BE2C (cell line): ENCODE results near the gene KRT4.

Experiments used
- DNase-seq: peaks from one replicate; pipeline ENCODE4 v3.0.0-alpha.2; 2020
- H3K27me3 ChIP-seq: fragments of 250-450 bp; sonication (Bioruptor Pico); 2 replicates; pipeline ENCODE4 v1.5.1; 2020; ENCODE audit warnings: mild to moderate bottlenecking
- H3K36me3 ChIP-seq: fragments of 250-450 bp; sonication (Bioruptor Pico); 2 replicates; pipeline ENCODE4 v1.5.1; 2020; ENCODE audit warnings: mild to moderate bottlenecking
- H3K4me1 ChIP-seq: fragments of 250-450 bp; sonication (Bioruptor Pico); 2 replicates; pipeline ENCODE4 v1.5.1; 2020
- H3K4me3 ChIP-seq: 2 replicates; pipeline ENCODE4 v1.5.1; 2011; ENCODE audit warnings: low read depth, low read length
- H3K9me3 ChIP-seq: fragments of 250-450 bp; sonication (Bioruptor Pico); 2 replicates; pipeline ENCODE4 v1.5.1; 2020
- TF ChIP-seq, protein P1 (sequence below): IDR thresholded peaks from 2 replicates; pipeline ENCODE4 v1.5.1; 2012; ENCODE audit warnings: mild to moderate bottlenecking, low read depth, low read length

KRT4 gene

DNA sequence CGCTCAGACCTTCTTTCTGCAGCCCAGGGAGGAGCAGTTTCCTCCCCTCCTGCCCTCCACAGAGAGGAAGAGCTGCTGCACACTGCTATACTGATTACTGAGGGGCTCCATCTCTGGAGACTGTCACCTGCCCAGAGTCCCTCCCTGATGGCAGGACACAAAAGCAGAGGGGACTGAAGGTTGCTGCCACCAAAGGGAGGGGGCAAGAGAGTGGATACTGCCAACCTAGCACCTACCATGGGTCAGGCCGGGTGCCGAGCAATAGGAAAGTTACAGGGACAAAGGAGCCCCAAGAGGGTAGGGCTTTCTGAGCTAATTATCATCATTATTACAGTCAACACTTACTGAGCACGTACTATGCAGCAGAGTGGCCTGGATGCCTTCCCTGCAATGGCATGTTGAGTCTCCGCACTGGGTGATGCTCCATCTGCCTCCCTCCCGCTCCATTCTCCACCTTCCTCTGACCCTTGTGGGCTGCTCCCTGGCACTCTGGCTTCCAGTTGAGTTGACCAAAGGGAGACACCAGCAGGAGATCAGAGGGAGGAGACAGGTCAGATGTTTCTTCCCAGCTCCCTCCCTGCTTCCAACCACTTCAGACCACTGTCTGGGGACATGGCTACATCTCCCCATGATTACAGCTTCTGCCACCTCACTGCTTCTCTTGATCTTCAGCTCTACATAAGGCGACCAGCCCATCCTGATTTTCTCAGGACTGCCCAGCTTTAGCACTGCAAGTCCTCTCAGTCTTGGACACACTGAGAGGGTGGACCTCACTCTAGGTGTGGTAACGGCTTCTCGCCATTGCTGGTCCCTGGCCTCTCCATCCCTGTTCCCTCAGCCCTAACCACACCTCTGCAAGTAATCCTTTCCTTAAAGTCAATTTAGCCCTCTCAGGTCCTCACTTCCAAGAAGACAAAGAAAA is 22.8 kb upstream of the KRT4 start:
- H3K36me3 ChIP-seq: no peaks in the 10 kb centered on the region
- TF ChIP-seq, protein P1, sequence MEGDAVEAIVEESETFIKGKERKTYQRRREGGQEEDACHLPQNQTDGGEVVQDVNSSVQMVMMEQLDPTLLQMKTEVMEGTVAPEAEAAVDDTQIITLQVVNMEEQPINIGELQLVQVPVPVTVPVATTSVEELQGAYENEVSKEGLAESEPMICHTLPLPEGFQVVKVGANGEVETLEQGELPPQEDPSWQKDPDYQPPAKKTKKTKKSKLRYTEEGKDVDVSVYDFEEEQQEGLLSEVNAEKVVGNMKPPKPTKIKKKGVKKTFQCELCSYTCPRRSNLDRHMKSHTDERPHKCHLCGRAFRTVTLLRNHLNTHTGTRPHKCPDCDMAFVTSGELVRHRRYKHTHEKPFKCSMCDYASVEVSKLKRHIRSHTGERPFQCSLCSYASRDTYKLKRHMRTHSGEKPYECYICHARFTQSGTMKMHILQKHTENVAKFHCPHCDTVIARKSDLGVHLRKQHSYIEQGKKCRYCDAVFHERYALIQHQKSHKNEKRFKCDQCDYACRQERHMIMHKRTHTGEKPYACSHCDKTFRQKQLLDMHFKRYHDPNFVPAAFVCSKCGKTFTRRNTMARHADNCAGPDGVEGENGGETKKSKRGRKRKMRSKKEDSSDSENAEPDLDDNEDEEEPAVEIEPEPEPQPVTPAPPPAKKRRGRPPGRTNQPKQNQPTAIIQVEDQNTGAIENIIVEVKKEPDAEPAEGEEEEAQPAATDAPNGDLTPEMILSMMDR: no peak

DNA sequence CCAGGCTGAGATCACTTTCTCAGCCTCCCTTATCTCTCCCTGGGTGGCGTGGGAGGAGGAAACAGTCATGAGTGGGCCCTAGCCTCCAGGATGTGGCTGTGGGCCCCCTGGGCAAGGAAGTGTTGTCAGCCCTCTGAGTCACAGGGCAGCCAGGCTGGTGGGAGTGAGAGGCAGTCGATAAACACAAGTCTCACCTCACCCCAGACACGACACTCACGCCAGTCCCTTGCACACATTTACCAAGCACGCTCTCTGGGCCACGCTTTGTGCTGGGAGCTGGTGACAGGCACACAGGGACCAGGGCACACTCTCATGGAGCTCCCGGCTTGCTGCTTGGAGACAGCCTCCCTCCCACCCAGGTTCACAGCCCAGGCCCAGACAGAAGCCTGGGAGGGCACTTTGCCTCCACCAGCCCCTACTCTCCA is 22.1 kb upstream of the KRT4 start:
- TF ChIP-seq, protein P1: no peak

More for the DNA sequence above, 22.8 kb upstream of the KRT4 start:
- DNase-seq: no peak
- Histone ChIP-seq H3K4me1 (no peaks in the 10 kb centered on the region), H3K9me3 (no peaks in the 10 kb centered on the region), H3K27me3 (peaks cover 38% of the 10 kb centered on the region), H3K4me3 (no peak overlapping the region)

DNA sequence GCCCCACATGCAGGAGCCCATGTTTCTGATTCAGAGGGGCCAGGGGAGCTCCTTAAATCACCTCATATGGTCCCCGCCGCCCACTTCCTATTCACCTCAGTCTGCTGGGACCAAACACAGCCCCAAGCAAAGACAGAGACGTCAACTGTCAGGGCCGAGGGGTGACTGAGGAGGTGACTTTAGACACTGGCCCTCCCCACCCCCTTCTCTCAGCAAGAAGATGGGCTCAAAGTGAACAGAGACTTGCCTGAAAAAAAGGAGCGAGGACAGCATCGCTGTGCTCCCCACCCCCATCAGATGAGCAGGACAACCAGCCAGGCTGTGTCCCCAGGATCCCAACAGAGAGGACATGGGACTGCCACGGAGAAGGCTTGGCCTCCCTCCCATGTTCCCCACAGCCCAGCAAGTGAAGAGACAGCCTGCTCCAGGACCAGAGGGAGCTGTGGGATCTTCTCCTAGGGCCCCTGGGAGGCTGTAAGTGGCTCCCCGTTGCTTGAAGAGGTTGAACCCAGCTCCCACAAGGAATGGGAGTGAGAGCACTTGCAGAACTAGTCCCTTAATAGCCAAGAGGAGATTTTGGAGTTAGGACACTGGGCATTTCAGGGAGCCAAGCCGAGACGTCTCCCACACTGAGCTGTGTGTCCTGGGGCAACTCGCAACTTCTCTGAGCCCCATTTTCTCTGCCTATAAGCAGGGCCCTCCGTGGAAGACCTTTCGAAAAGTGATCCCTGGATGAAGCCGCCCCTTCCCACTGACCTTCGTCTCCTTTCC is 21.5 kb upstream of the KRT4 start:
- TF ChIP-seq, protein P1: no peak
- Histone ChIP-seq H3K4me3 (no peak overlapping the region), H3K36me3 (no peaks in the 10 kb centered on the region), H3K9me3 (no peaks in the 10 kb centered on the region), H3K27me3 (peaks cover 41% of the 10 kb centered on the region), H3K4me1 (no peaks in the 10 kb centered on the region)
- DNase-seq: no peak

More for the DNA sequence above, 22.1 kb upstream of the KRT4 start:
- Histone ChIP-seq H3K36me3 (no peaks in the 10 kb centered on the region), H3K4me1 (no peaks in the 10 kb centered on the region), H3K4me3 (no peak overlapping the region), H3K9me3 (no peaks in the 10 kb centered on the region), H3K27me3 (peaks cover 41% of the 10 kb centered on the region)
- DNase-seq: no peak

DNA sequence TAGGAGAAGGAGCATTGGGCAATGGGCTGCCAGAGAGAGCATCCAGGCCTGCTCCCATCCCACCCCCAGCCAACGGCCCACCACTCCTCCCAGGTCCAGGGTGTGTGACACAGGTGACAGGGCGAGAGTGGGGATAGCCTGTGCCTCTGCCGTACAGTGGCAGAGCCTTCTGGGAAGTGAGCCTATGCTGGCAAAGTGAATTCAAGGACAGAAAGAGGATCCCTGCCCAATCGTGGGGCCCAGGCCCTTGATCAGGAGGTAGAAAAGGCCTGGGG is 20.7 kb upstream of the KRT4 start:
- Histone ChIP-seq H3K9me3 (no peaks in the 10 kb centered on the region), H3K4me3 (no peak overlapping the region), H3K36me3 (no peaks in the 10 kb centered on the region), H3K4me1 (no peaks in the 10 kb centered on the region), H3K27me3 (peaks cover 36% of the 10 kb centered on the region)
- TF ChIP-seq, protein P1: no peak
- DNase-seq: no peak

DNA sequence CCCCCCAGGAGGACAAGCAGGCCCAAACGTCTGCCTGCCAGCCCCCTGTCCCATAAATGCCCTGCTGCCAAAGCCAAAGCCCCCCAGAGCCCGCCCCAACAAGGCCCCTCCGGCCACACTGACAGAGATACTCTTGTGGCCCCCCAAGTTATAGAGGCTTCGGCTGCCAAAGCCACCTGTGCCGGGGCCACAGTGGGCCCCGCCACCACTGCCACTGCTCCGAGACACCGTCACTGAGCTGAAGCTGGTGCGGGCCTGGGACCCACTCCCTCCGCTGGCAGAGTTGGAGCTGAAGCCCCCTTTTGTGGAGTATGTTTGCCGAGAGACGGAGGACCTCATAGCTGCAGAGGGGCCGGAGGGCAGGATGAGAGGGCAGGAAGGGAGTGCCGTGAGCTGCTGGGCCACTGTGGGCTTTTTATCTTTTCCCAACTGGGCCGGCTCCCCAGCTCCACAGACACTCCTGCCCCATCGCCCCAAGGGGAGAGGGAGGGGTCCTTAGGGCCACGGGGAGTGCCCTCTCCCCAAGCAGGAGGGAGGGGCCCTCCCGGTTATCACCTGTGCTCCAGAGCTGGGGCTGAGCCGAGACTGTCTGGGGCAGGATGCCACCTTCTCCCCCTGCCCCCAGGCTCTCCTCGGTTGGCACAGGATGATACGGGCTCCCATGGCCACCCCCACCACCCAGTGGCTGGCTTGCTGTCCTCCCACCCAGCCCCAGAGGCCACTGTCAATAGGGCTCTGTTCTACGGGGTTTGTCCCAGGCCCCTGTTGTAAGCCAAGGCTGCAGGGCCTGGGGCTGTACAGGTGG is 20.2 kb upstream of the KRT4 start, which contains the start of gene KRT79:
Gene KRT79 (minus strand): TSS at position 390 of the 805 bp plus-strand sequence. CDS start 51 bp downstream, at position 339.
- H3K4me3 ChIP-seq: no peak within 1 kb of the TSS
- no peaks in the 10 kb centered on the region for H3K36me3 ChIP-seq
- no peak for DNase-seq
- no peaks in the 10 kb centered on the region for H3K9me3 ChIP-seq
- TF ChIP-seq, protein P1: no peak
- no peaks in the 10 kb centered on the region for H3K4me1 ChIP-seq
- peaks cover 30% of the 10 kb centered on the region for H3K27me3 ChIP-seq
